H1 (cell line): ENCODE results near the gene VSTM2B. TPM values are rescaled to one million over a fixed set of nuclear protein-coding genes. Genes with fewer than 3 reads are reported as not detected.

ENCODE experiments used
- CTCF ChIA-PET: fragments of 300-600 bp; sonication (Branson Sonifier 250); formaldehyde crosslinking; loops from one replicate; lab custom pipeline; 2021; ENCODE audit not compliant: partially characterized antibody; lab: Charles Lee
- POLR2A ChIA-PET: fragments of 300-600 bp; sonication (Branson Sonifier 250); formaldehyde crosslinking; loops from one replicate; lab custom pipeline; 2021; ENCODE audit warnings: inconsistent platforms; ENCODE audit not compliant: partially characterized antibody; lab: Charles Lee
- DNase-seq, 2 experiments: peaks; one replicate each; pipeline versions ENCODE4 v3.0.0 to v3.0.0-alpha.2; 2010 to 2022; ENCODE audit warnings: low spot score in 2 of 2, low read depth in 1 of 2, mixed read lengths in 1 of 2
- FAIRE-seq: peaks from 2 replicates; lab custom pipeline; 2011; peaks lifted over from hg19 to GRCh38; lab: Jason Lieb, UNC
- H2AFZ ChIP-seq: 2 replicates; pipeline ENCODE4 v1.8.1; 2012; ENCODE audit warnings: low read length, inconsistent platforms
- H2AK5ac ChIP-seq: 2 replicates; pipeline ENCODE4 v1.6.1; 2013; ENCODE audit warnings: low read depth, low read length
- H2BK120ac ChIP-seq: replicated peaks from 2 replicates; pipeline ENCODE3; 2013; ENCODE audit warnings: low read depth, low read length, inconsistent platforms
- H2BK12ac ChIP-seq: 2 replicates; pipeline ENCODE4 v1.6.1; 2013; ENCODE audit warnings: low read depth, low read length
- H2BK15ac ChIP-seq: 2 replicates; pipeline ENCODE4 v1.6.1; 2013; ENCODE audit warnings: low read length
- H2BK20ac ChIP-seq: 2 replicates; pipeline ENCODE4 v1.6.1; 2013; ENCODE audit warnings: low read length
- H2BK5ac ChIP-seq: 2 replicates; pipeline ENCODE4 v1.6.1; 2013; ENCODE audit warnings: low read depth, low read length
- H3K14ac ChIP-seq: 2 replicates; pipeline ENCODE4 v1.6.1; 2013; ENCODE audit warnings: inconsistent platforms; ENCODE audit not compliant: insufficient read length
- H3K18ac ChIP-seq: 2 replicates; pipeline ENCODE4 v1.6.1; 2013; ENCODE audit warnings: low read length; ENCODE audit errors: extremely low read depth
- H3K23ac ChIP-seq: 2 replicates; pipeline ENCODE4 v1.6.1; 2013; ENCODE audit warnings: inconsistent platforms; ENCODE audit not compliant: insufficient read length
- H3K23me2 ChIP-seq: 2 replicates; pipeline ENCODE4 v1.6.1; 2013; ENCODE audit warnings: low read depth, low read length
- H3K27ac ChIP-seq: 2 replicates; pipeline ENCODE4 v1.6.1; 2011; ENCODE audit warnings: low read depth, low read length, inconsistent platforms
- H3K27me3 ChIP-seq, 4 experiments: replicated peaks in 1 of 4; 1 replicate in 1 of 4; 2 replicates in 3 of 4; pipeline versions ENCODE4 v1.6.1 to v1.8.1; 2011 to 2013; ENCODE audit warnings: low read length in 3 of 4, mild to moderate bottlenecking in 3 of 4, inconsistent platforms in 2 of 4, mixed read lengths in 2 of 4, moderate library complexity in 1 of 4; ENCODE audit not compliant: control insufficient read depth in 3 of 4, insufficient read depth in 3 of 4; ENCODE audit errors: extremely low read depth in 1 of 4
- H3K36me3 ChIP-seq, 4 experiments: 2 replicates each; pipeline versions ENCODE4 v1.6.1 to v1.8.1; 2011 to 2013; ENCODE audit warnings: mild to moderate bottlenecking in 4 of 4, low read length in 3 of 4, moderate library complexity in 2 of 4, control low read depth in 1 of 4, inconsistent platforms in 1 of 4; ENCODE audit not compliant: insufficient read depth in 4 of 4, control insufficient read depth in 2 of 4
- H3K4ac ChIP-seq: replicated peaks from 2 replicates; pipeline ENCODE3; 2013; ENCODE audit warnings: low read length, low read depth, mixed read lengths, inconsistent platforms; ENCODE audit not compliant: insufficient read length
- H3K4me1 ChIP-seq, 4 experiments: replicated peaks in 1 of 4; 1 replicate in 1 of 4; 2 replicates in 3 of 4; pipeline versions ENCODE4 v1.6.1 to v1.8.1; 2011 to 2013; ENCODE audit warnings: low read length in 3 of 4, inconsistent platforms in 2 of 4, mixed read lengths in 1 of 4; ENCODE audit not compliant: insufficient read depth in 4 of 4, control insufficient read depth in 3 of 4
- H3K4me2 ChIP-seq, 2 experiments: 2 replicates each; pipeline versions ENCODE4 v1.6.1 to v1.8.1; 2011 to 2013; ENCODE audit warnings: low read depth in 2 of 2, low read length in 2 of 2, control low read depth in 1 of 2, inconsistent platforms in 1 of 2, mild to moderate bottlenecking in 1 of 2; ENCODE audit not compliant: insufficient read depth in 1 of 2
- H3K4me3 ChIP-seq, 4 experiments: fragments of 200-600, 300-600 bp in 1 of 4; sonication (generic), shearing (Covaris generic), sonication (Bioruptor Twin) in 1 of 4; 2 replicates each; pipeline versions ENCODE4 v1.5.1 to v1.8.1; 2011 to 2016; ENCODE audit warnings: low read length in 4 of 4, low read depth in 3 of 4, control low read depth in 2 of 4, inconsistent platforms in 2 of 4, mild to moderate bottlenecking in 2 of 4, mixed read lengths in 1 of 4, moderate library complexity in 1 of 4; ENCODE audit not compliant: insufficient read depth in 2 of 4; ENCODE audit errors: extremely low read depth in 1 of 4
- H3K56ac ChIP-seq: replicated peaks from 2 replicates; pipeline ENCODE3; 2013; ENCODE audit warnings: low read depth, mild to moderate bottlenecking, mixed read lengths, low read length, inconsistent platforms; ENCODE audit not compliant: insufficient read length
- H3K79me1 ChIP-seq: 2 replicates; pipeline ENCODE4 v1.6.1; 2013; ENCODE audit warnings: low read depth, low read length, control low read depth
- H3K79me2 ChIP-seq, 2 experiments: 2 replicates each; pipeline versions ENCODE4 v1.6.1 to v1.8.1; 2012 to 2013; ENCODE audit warnings: low read length in 2 of 2, mild to moderate bottlenecking in 2 of 2, inconsistent platforms in 1 of 2; ENCODE audit not compliant: insufficient read depth in 2 of 2, control insufficient read depth in 1 of 2
- H3K9ac ChIP-seq, 4 experiments: replicated peaks in 1 of 4; 1 replicate in 1 of 4; 2 replicates in 3 of 4; pipeline versions ENCODE4 v1.6.1 to v1.8.1; 2011 to 2013; ENCODE audit warnings: low read depth in 3 of 4, low read length in 3 of 4, control low read depth in 2 of 4, mild to moderate bottlenecking in 2 of 4, moderate library complexity in 2 of 4, inconsistent platforms in 1 of 4; ENCODE audit errors: extremely low read depth in 1 of 4
- H3K9me3 ChIP-seq, 2 experiments: 2 replicates each; pipeline versions ENCODE4 v1.6.1 to v1.8.1; 2012 to 2013; ENCODE audit warnings: mild to moderate bottlenecking in 2 of 2, moderate library complexity in 2 of 2, control low read depth in 1 of 2, inconsistent platforms in 1 of 2, low read depth in 1 of 2, low read length in 1 of 2, mixed read lengths in 1 of 2; ENCODE audit not compliant: insufficient read depth in 2 of 2
- H4K20me1 ChIP-seq, 2 experiments: replicated peaks in 1 of 2; 2 replicates each; pipeline versions ENCODE3 to v1.8.1; 2011 to 2013; ENCODE audit warnings: inconsistent platforms in 2 of 2, low read length in 2 of 2, mild to moderate bottlenecking in 1 of 2; ENCODE audit not compliant: insufficient read depth in 2 of 2, control insufficient read depth in 1 of 2
- H4K5ac ChIP-seq: 2 replicates; pipeline ENCODE4 v1.6.1; 2013; ENCODE audit warnings: low read length, low read depth, mixed read lengths, inconsistent platforms; ENCODE audit not compliant: insufficient read length
- H4K8ac ChIP-seq: 2 replicates; pipeline ENCODE4 v1.8.0; 2013; ENCODE audit warnings: mild to moderate bottlenecking, moderate library complexity, low read length, inconsistent platforms; ENCODE audit not compliant: insufficient read depth; ENCODE audit errors: extremely low read depth
- H4K91ac ChIP-seq: replicated peaks from 2 replicates; pipeline ENCODE3; 2013; ENCODE audit warnings: low read length, mixed read lengths, inconsistent platforms; ENCODE audit not compliant: insufficient read length
- CREB1 ChIP-seq: IDR thresholded peaks from 2 replicates; pipeline ENCODE4 v1.6.1; 2012; ENCODE audit warnings: inconsistent platforms
- WGBS, 2 experiments: shearing (Covaris generic) in 1 of 2; methylation state at CpG; one replicate each; pipeline versions ENCODE4 v1.1.6 to v1.1.7; 2013 to 2015; ENCODE audit warnings: low lambda C conversion rate in 2 of 2, mixed read lengths in 2 of 2, inconsistent platforms in 1 of 2, low coverage in 1 of 2, missing lambda C conversion rate in 1 of 2; ENCODE audit not compliant: insufficient replicate concordance in 2 of 2, insufficient coverage in 1 of 2, insufficient read length in 1 of 2; ENCODE audit errors: extremely low coverage in 1 of 2, missing lambda C conversion rate in 1 of 2; 5-methylcytosine and 5-hydroxymethylcytosine counted together
- polyA plus RNA-seq, 7 experiments: library from polyadenylated mRNA; depleted of rRNA in 3 of 7; stranded (reverse) in 5 of 7; unstranded in 2 of 7; fragments of >200 nt in 5 of 7; fragments of 200-250 nt in 2 of 7; gene quantifications; 1 replicate in 5 of 7; 2 replicates in 1 of 7; 4 replicates in 1 of 7; pipeline versions ENCODE4 v1.2.1 to v1.2.3, GENCODE V29; 2011 to 2013; ENCODE audit warnings: missing spikeins in 2 of 7, mixed read lengths in 2 of 7
- total RNA-seq: library from RNA; stranded (reverse); fragmentation: NEBNext Ultra II Directional; extraction: Animal tissue kit (Norgen Biotek cat#: 25700); gene quantifications from 2 replicates; pipeline ENCODE4 v1.2.1, GENCODE V29; 2021

VSTM2B gene
- total and polyA plus RNA-seq, 2 of the 8 experiments (the other 6 are each of a cell fraction or from before 2014, with no cell fraction given) = 0.82 to 1.5 TPM

GRCh38 chr19:29593869-29594268 is 68.1 kb downstream of the VSTM2B start:
- no peaks in the 10 kb centered on the region for H3K23me2 ChIP-seq
- no peak for TF ChIP-seq CREB1
- TF ChIP-seq, all 59 proteins: peak for 0
- Histone ChIP-seq H3K4me2 (no peak overlapping the region), H4K91ac (no peak overlapping the region), H3K79me2 (no peaks in the 10 kb centered on the region), H2AK5ac (no peak overlapping the region), H3K18ac (no peak overlapping the region), H3K27ac (no peak overlapping the region), H3K4me1 (peaks cover 3 to 15% (median 13%) of the 10 kb centered on the region in 4 experiments; a peak in 6 of 7 replicates), H4K8ac (no peak overlapping the region), H4K20me1 (no peaks in the 10 kb centered on the region), H2BK120ac (no peak overlapping the region), H3K14ac (no peak overlapping the region), H3K23ac (no peak overlapping the region), H2AFZ (no peak overlapping the region), H3K27me3 (peaks cover 0 to 4% (median 1%) of the 10 kb centered on the region in 4 experiments; a peak in 5 of 7 replicates), H3K36me3 (no peaks in the 10 kb centered on the region), H2BK12ac (0 out of 2 replicates have a peak overlapping the region, but pooled peaks have one; percentile 3), H3K4ac (no peak overlapping the region), H3K9ac (no peak overlapping the region), H3K9me3 (no peaks in the 10 kb centered on the region), H2BK20ac (no peak overlapping the region), H2BK15ac (0 out of 2 replicates have a peak overlapping the region, but pooled peaks have one; percentile 29), H2BK5ac (no peak overlapping the region), H4K5ac (no peak overlapping the region), H3K79me1 (no peaks in the 10 kb centered on the region), H3K56ac (no peak overlapping the region), H3K4me3 (no peak overlapping the region)
- POLR2A ChIA-PET = no interaction called here
- CTCF ChIA-PET = interaction anchor here (1.1 to 7.1 kb wide), 4 partner anchors 18 to 333 kb away, joined by 3 to 42 read pairs (median 5); no protein-coding TSS in a partner anchor
- no peak for FAIRE-seq
- 89% methylated on average over 6 of the region's 6 CpGs; no CpG with 5 or more reads in 1 of the 2 experiments for WGBS, 2 experiments
- DNase-seq = no peak
